H9 (cell line): ENCODE results near the gene BRSK2. TPM values are rescaled to one million over a fixed set of nuclear protein-coding genes. Genes with fewer than 3 reads are reported as not detected.

ENCODE experiments used
- DNase-seq: peaks from one replicate; pipeline ENCODE4 v3.0.0-alpha.2; 2017
- H2AFZ ChIP-seq: one replicate; pipeline ENCODE4 v1.6.1; 2013; ENCODE audit warnings: mild to moderate bottlenecking, low read length, control low read depth, moderate library complexity
- H2AK5ac ChIP-seq: 2 replicates; pipeline ENCODE4 v1.6.1; 2013; ENCODE audit warnings: low read length, control low read depth, mixed read lengths; ENCODE audit not compliant: insufficient read length
- H2BK120ac ChIP-seq: one replicate; pipeline ENCODE4 v1.6.1; 2013; ENCODE audit warnings: low read depth, mild to moderate bottlenecking, low read length, control low read depth, inconsistent platforms; ENCODE audit not compliant: poor library complexity, severe bottlenecking
- H2BK12ac ChIP-seq: 2 replicates; pipeline ENCODE4 v1.6.1; 2013; ENCODE audit warnings: low read length, control low read depth, mixed read lengths, low read depth; ENCODE audit not compliant: insufficient read length
- H2BK15ac ChIP-seq: 2 replicates; pipeline ENCODE4 v1.6.1; 2013; ENCODE audit warnings: low read depth, low read length, control low read depth
- H2BK20ac ChIP-seq: one replicate; pipeline ENCODE4 v1.6.1; 2013; ENCODE audit warnings: low read depth, mild to moderate bottlenecking, low read length, control low read depth, inconsistent platforms; ENCODE audit not compliant: poor library complexity, severe bottlenecking
- H2BK5ac ChIP-seq: 2 replicates; pipeline ENCODE4 v1.6.1; 2013; ENCODE audit warnings: low read length, control low read depth, mixed read lengths; ENCODE audit not compliant: insufficient read length
- H3K14ac ChIP-seq: 2 replicates; pipeline ENCODE4 v1.6.1; 2013; ENCODE audit warnings: low read length, control low read depth; ENCODE audit not compliant: insufficient read depth
- H3K18ac ChIP-seq: 2 replicates; pipeline ENCODE4 v1.6.1; 2013; ENCODE audit warnings: low read depth, mild to moderate bottlenecking, mixed read lengths, low read length, control low read depth; ENCODE audit not compliant: insufficient read length
- H3K23ac ChIP-seq: 2 replicates; pipeline ENCODE4 v1.6.1; 2013; ENCODE audit warnings: low read length, control low read depth, mixed read lengths, low read depth; ENCODE audit not compliant: insufficient read length
- H3K23me2 ChIP-seq: 2 replicates; pipeline ENCODE4 v1.6.1; 2013; ENCODE audit warnings: low read depth, mild to moderate bottlenecking, mixed read lengths, low read length, control low read depth; ENCODE audit not compliant: insufficient read length, poor library complexity, severe bottlenecking
- H3K27ac ChIP-seq: 2 replicates; pipeline ENCODE4 v1.5.1; 2013; ENCODE audit warnings: low read length, control low read depth, mixed read lengths, low read depth; ENCODE audit not compliant: insufficient read length
- H3K27me3 ChIP-seq: 2 replicates; pipeline ENCODE4 v1.6.1; 2013; ENCODE audit warnings: low read length, control low read depth, inconsistent platforms; ENCODE audit not compliant: insufficient read depth
- H3K4ac ChIP-seq: 2 replicates; pipeline ENCODE4 v1.6.1; 2013; ENCODE audit warnings: low read depth, mild to moderate bottlenecking, control low read depth, inconsistent platforms, low read length, moderate library complexity
- H3K4me1 ChIP-seq: 2 replicates; pipeline ENCODE4 v1.6.1; 2013; ENCODE audit warnings: low read length, control low read depth, inconsistent platforms; ENCODE audit not compliant: insufficient read depth
- H3K4me2 ChIP-seq: 2 replicates; pipeline ENCODE4 v1.6.1; 2013; ENCODE audit warnings: low read length, control low read depth, mixed read lengths; ENCODE audit not compliant: insufficient read length, insufficient read depth
- H3K56ac ChIP-seq: 2 replicates; pipeline ENCODE4 v1.6.1; 2013; ENCODE audit warnings: low read depth, mild to moderate bottlenecking, mixed read lengths, low read length, control low read depth; ENCODE audit not compliant: insufficient read length
- H3K79me1 ChIP-seq: 2 replicates; pipeline ENCODE4 v1.6.1; 2013; ENCODE audit warnings: low read depth, mild to moderate bottlenecking, moderate library complexity, low read length, control low read depth, inconsistent platforms; ENCODE audit not compliant: insufficient read depth, poor library complexity, severe bottlenecking
- H3K79me2 ChIP-seq: 2 replicates; pipeline ENCODE4 v1.6.1; 2013; ENCODE audit warnings: low read length, control low read depth, inconsistent platforms; ENCODE audit not compliant: insufficient read depth
- H3K9ac ChIP-seq: 2 replicates; pipeline ENCODE4 v1.6.1; 2013; ENCODE audit warnings: low read length, control low read depth, mixed read lengths; ENCODE audit not compliant: insufficient read length; ENCODE audit errors: extremely low read depth
- H3K9me3 ChIP-seq: one replicate; pipeline ENCODE4 v1.6.1; 2013; ENCODE audit warnings: low read depth, low read length, inconsistent platforms; ENCODE audit not compliant: control insufficient read depth
- H3T11ph ChIP-seq: one replicate; pipeline ENCODE4 v1.6.1; 2013; ENCODE audit warnings: mild to moderate bottlenecking, low read length, control low read depth, inconsistent platforms
- H4K20me1 ChIP-seq: one replicate; pipeline ENCODE4 v1.6.1; 2013; ENCODE audit not compliant: control insufficient read depth, insufficient read length, insufficient read depth
- H4K5ac ChIP-seq: 2 replicates; pipeline ENCODE4 v1.6.1; 2013; ENCODE audit warnings: low read depth, mild to moderate bottlenecking, mixed read lengths, low read length, control low read depth; ENCODE audit not compliant: insufficient read length
- H4K8ac ChIP-seq: replicated peaks from 2 replicates; pipeline ENCODE4 v1.6.1; 2013; ENCODE audit warnings: low read length, control low read depth, mixed read lengths, low read depth; ENCODE audit not compliant: insufficient read length
- H4K91ac ChIP-seq: 2 replicates; pipeline ENCODE4 v1.6.1; 2013; ENCODE audit warnings: low read depth, mild to moderate bottlenecking, moderate library complexity, mixed read lengths, low read length, control low read depth; ENCODE audit not compliant: insufficient read length
- H3K27ac Mint-ChIP-seq, 3 experiments: 2 replicates in 2 of 3; 3 replicates in 1 of 3; pipeline ENCODE4 v1.8.0; 2020 to 2021; ENCODE audit warnings: mixed read lengths in 3 of 3, mild to moderate bottlenecking in 1 of 3, moderate library complexity in 1 of 3
- H3K27me3 Mint-ChIP-seq: 2 replicates; pipeline ENCODE4 v1.8.0; 2021; ENCODE audit warnings: low read depth, mild to moderate bottlenecking, moderate library complexity, mixed read lengths
- H3K36me3 Mint-ChIP-seq, 3 experiments: 2 replicates in 2 of 3; 3 replicates in 1 of 3; pipeline ENCODE4 v1.8.0; 2020 to 2021; ENCODE audit warnings: low read depth in 3 of 3, mixed read lengths in 3 of 3; ENCODE audit not compliant: insufficient read depth in 1 of 3
- H3K4me1 Mint-ChIP-seq, 2 experiments: 2 replicates each; pipeline ENCODE4 v1.8.0; 2020; ENCODE audit warnings: mixed read lengths in 2 of 2
- H3K4me3 Mint-ChIP-seq, 2 experiments: 2 replicates in 1 of 2; 3 replicates in 1 of 2; pipeline ENCODE4 v1.8.0; 2020 to 2021; ENCODE audit warnings: mild to moderate bottlenecking in 2 of 2, mixed read lengths in 2 of 2, moderate library complexity in 1 of 2
- H3K9me3 Mint-ChIP-seq, 2 experiments: 2 replicates in 1 of 2; 3 replicates in 1 of 2; pipeline ENCODE4 v1.8.0; 2020; ENCODE audit warnings: mild to moderate bottlenecking in 2 of 2, mixed read lengths in 2 of 2, moderate library complexity in 1 of 2
- WGBS: extraction: QIAGEN DNeasy Blood & Tissue Kit; methylation state at CpG from one replicate; pipeline ENCODE4 v1.1.7; 2013; ENCODE audit warnings: missing lambda C conversion rate, low lambda C conversion rate, mixed read lengths; ENCODE audit not compliant: insufficient read length; ENCODE audit errors: extremely low coverage; 5-methylcytosine and 5-hydroxymethylcytosine counted together
- total RNA-seq: library from RNA; stranded (reverse); gene quantifications from 2 replicates; pipeline ENCODE4 v1.2.1, GENCODE V29; 2021
- TF ChIP-seq, protein P1 (sequence below): fragments of 200-600 bp; sonication (generic); conservative IDR thresholded peaks from 3 replicates; pipeline ENCODE4 v1.8.0; 2021; ENCODE audit warnings: antibody characterized with exemption, mild to moderate bottlenecking

BRSK2 gene
- total RNA-seq, 1 experiment from 2014 or later: 28.4 TPM

DNA sequence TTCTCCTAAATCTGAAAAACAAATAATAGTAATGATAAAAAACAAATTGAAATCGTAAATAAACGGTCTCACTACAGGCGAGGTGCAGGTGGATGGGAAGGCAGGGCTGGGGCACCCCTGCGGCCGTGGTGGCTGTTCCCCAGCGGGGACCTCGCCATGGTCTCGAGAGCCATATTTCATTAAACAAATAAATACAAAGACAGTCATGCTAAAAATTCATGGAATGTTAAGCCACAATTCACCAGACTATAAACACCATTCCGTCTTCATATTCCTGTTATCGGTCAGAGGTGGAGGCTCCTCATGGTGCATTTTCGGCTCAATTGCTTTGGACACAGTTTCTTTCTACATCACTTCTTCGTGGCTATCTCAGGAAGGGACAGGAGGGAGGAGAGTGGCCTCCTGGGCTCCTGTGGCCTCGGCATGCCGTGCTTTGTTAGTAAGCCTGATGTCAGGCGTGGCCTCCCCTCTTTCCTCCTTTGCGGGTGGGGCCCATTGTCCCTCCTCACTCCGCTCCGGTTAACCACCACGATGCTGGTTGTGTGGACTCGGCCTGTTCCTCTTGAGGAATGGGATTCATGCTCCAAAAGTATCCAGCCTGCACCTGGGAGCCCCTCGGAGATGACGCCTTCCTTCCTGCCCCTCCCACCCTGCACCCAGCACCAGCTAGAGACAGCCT is 16.1 kb upstream of the BRSK2 start:
- Histone ChIP-seq H2BK12ac (no peak overlapping the region), H3K23me2 (peaks cover 2% of the 10 kb centered on the region), H4K8ac (no peak overlapping the region), H3K23ac (no peak overlapping the region), H3T11ph (no peak overlapping the region), H2BK120ac (no peak overlapping the region), H3K9ac (no peak overlapping the region), H4K5ac (no peak overlapping the region), H3K27me3 (no peaks in the 10 kb centered on the region), H3K79me1 (no peaks in the 10 kb centered on the region), H3K4me2 (no peak overlapping the region), H2BK5ac (no peak overlapping the region), H3K18ac (no peak overlapping the region), H3K4ac (no peak overlapping the region), H3K27ac (no peak overlapping the region), H3K79me2 (no peaks in the 10 kb centered on the region), H4K20me1 (no peaks in the 10 kb centered on the region), H2AFZ (no peak overlapping the region), H2BK15ac (no peak overlapping the region), H2AK5ac (no peak overlapping the region), H3K14ac (no peak overlapping the region), H3K56ac (no peak overlapping the region), H4K91ac (no peak overlapping the region), H3K4me1 (no peaks in the 10 kb centered on the region), H3K9me3 (no peaks in the 10 kb centered on the region), H2BK20ac (no peak overlapping the region)
- peaks cover 0 to 3% of the 10 kb centered on the region in 2 experiments; a peak in 3 of 5 replicates for H3K9me3 Mint-ChIP-seq
- peaks cover 12% of the 10 kb centered on the region for H3K27me3 Mint-ChIP-seq
- no peak for DNase-seq
- H3K4me3 Mint-ChIP-seq: no peak overlapping the region
- no peaks in the 10 kb centered on the region for H3K4me1 Mint-ChIP-seq
- H3K27ac Mint-ChIP-seq: no peak overlapping the region
- TF ChIP-seq, protein P1, sequence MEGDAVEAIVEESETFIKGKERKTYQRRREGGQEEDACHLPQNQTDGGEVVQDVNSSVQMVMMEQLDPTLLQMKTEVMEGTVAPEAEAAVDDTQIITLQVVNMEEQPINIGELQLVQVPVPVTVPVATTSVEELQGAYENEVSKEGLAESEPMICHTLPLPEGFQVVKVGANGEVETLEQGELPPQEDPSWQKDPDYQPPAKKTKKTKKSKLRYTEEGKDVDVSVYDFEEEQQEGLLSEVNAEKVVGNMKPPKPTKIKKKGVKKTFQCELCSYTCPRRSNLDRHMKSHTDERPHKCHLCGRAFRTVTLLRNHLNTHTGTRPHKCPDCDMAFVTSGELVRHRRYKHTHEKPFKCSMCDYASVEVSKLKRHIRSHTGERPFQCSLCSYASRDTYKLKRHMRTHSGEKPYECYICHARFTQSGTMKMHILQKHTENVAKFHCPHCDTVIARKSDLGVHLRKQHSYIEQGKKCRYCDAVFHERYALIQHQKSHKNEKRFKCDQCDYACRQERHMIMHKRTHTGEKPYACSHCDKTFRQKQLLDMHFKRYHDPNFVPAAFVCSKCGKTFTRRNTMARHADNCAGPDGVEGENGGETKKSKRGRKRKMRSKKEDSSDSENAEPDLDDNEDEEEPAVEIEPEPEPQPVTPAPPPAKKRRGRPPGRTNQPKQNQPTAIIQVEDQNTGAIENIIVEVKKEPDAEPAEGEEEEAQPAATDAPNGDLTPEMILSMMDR: no peak
- no peaks in the 10 kb centered on the region; a peak in 1 of 7 replicates for H3K36me3 Mint-ChIP-seq
- whole genome bisulfite sequencing: no CpG with 5 or more reads among the region's 22 CpGs
